K562 (cell line): Measurements from ENCODE around the gene ZNF628. TPM values are rescaled to one million over a fixed set of nuclear protein-coding genes. Genes with fewer than 3 reads are reported as not detected.

ENCODE experiments used
- ATAC-seq: fragments of 200-7000 bp; cut with Tn5 transposase; 3 replicates; pipeline ENCODE4 v1.9.1; 2020; ENCODE audit warnings: moderate library complexity
- Bru-seq: library from RNA; stranded (reverse); fragments of 400-500 nt; gene quantifications from one replicate; lab custom pipeline; 2021; lab: Mats Ljungman, UMichigan
- BruChase-seq, 2 experiments: library from RNA; stranded (reverse); fragments of 400-500 nt; gene quantifications; one replicate each; lab custom pipeline; 2021; lab: Mats Ljungman, UMichigan
- BruUV-seq: library from RNA; stranded (reverse); fragments of 400-500 nt; replicated peaks from 2 replicates; lab custom pipeline; 2021; lab: Mats Ljungman, UMichigan
- CTCF ChIA-PET: fragments of 300-600 bp; formaldehyde crosslinking; extraction: SDS; loops from one replicate; lab custom pipeline; 2021; ENCODE audit warnings: low intra/inter-chr PET ratio; lab: Yijun Ruan, JAX
- POLR2A ChIA-PET: fragments of 300-600, 350-650 bp; sonication (Branson Sonifier 250); formaldehyde crosslinking; extraction: SDS; loops from one replicate; lab custom pipeline; 2021; ENCODE audit warnings: antibody characterized with exemption, inconsistent platforms; lab: Yijun Ruan, JAX
- DNase-seq, 4 experiments: peaks; one replicate each; pipeline versions ENCODE4 v3.0.0 to v3.0.0-alpha.2; 2011 to 2018; ENCODE audit warnings: low spot score in 3 of 4, mixed read lengths in 3 of 4; ENCODE audit errors: extremely low read depth in 1 of 4
- FAIRE-seq: peaks from 2 replicates; lab custom pipeline; 2011; peaks lifted over from hg19 to GRCh38; lab: Jason Lieb, UNC
- H2AFZ ChIP-seq: 2 replicates; pipeline ENCODE4 v1.6.0; 2011; ENCODE audit warnings: low read depth, low read length, control low read depth, inconsistent platforms
- H3K27ac ChIP-seq: fragments of 200-600 bp; 3 replicates; pipeline ENCODE4 v1.8.0; 2011; ENCODE audit warnings: low read depth, mild to moderate bottlenecking, control low read depth, inconsistent platforms, low read length, moderate library complexity, mixed read lengths; ENCODE audit errors: extremely low read depth
- H3K27me3 ChIP-seq, 2 experiments: fragments of 300-600 bp in 1 of 2; 2 replicates in 1 of 2; 3 replicates in 1 of 2; pipeline versions ENCODE4 v1.6.0 to v1.8.0; 2011; ENCODE audit warnings: inconsistent platforms in 2 of 2, low read length in 2 of 2, mild to moderate bottlenecking in 1 of 2, mixed read lengths in 1 of 2, moderate library complexity in 1 of 2; ENCODE audit not compliant: control insufficient read depth in 2 of 2, insufficient read depth in 2 of 2
- H3K36me3 ChIP-seq: fragments of 300-600 bp; 3 replicates; pipeline ENCODE4 v1.8.0; 2011; ENCODE audit warnings: mild to moderate bottlenecking, low read length, inconsistent platforms; ENCODE audit not compliant: control insufficient read depth, insufficient read depth
- H3K4me1 ChIP-seq, 2 experiments: fragments of 200-600 bp in 1 of 2; replicated peaks in 1 of 2; 2 replicates in 1 of 2; 3 replicates in 1 of 2; pipeline versions ENCODE4 v1.5.1 to v1.8.0; 2011; ENCODE audit warnings: inconsistent platforms in 2 of 2, low read length in 2 of 2, mild to moderate bottlenecking in 1 of 2, mixed read lengths in 1 of 2, moderate library complexity in 1 of 2; ENCODE audit not compliant: control insufficient read depth in 2 of 2, insufficient read depth in 2 of 2
- H3K4me2 ChIP-seq: 2 replicates; pipeline ENCODE4 v1.6.1; 2011; ENCODE audit warnings: low read length, control low read depth, inconsistent platforms, mixed read lengths; ENCODE audit not compliant: insufficient read depth
- H3K4me3 ChIP-seq: fragments of 200-600 bp; sonication (generic), shearing (Covaris generic); 2 replicates; pipeline ENCODE4 v1.5.1; 2016; ENCODE audit warnings: control low read depth, inconsistent platforms
- H3K79me2 ChIP-seq: fragments of 200-600 bp; 3 replicates; pipeline ENCODE4 v1.8.0; 2011; ENCODE audit warnings: low read length, inconsistent platforms; ENCODE audit not compliant: control insufficient read depth, insufficient read depth
- H3K9ac ChIP-seq, 2 experiments: 2 replicates each; pipeline versions ENCODE4 v1.6.0 to v1.6.1; 2011; ENCODE audit warnings: low read depth in 2 of 2, low read length in 2 of 2, control low read depth in 1 of 2, inconsistent platforms in 1 of 2, mild to moderate bottlenecking in 1 of 2, mixed read lengths in 1 of 2; ENCODE audit not compliant: insufficient read depth in 1 of 2
- H3K9me1 ChIP-seq: one replicate; pipeline ENCODE4 v1.6.0; 2011; ENCODE audit warnings: inconsistent platforms, mild to moderate bottlenecking, low read length, moderate library complexity; ENCODE audit not compliant: control insufficient read depth, insufficient read depth
- H3K9me3 ChIP-seq: replicated peaks from 2 replicates; pipeline ENCODE4 v1.5.1; 2011; ENCODE audit warnings: low read depth, low read length, inconsistent platforms; ENCODE audit not compliant: control insufficient read depth, insufficient read depth
- H4K20me1 ChIP-seq: replicated peaks from 2 replicates; pipeline ENCODE4 v1.6.1; 2011; ENCODE audit warnings: low read length, inconsistent platforms, mixed read lengths; ENCODE audit not compliant: control insufficient read depth, insufficient read depth
- CSDE1 ChIP-seq, 2 experiments: fragments of 450-650 bp; IDR thresholded peaks; 2 replicates each; pipeline ENCODE4 v1.6.1; 2016; ENCODE audit warnings: mild to moderate bottlenecking in 1 of 2
- DIDO1 ChIP-seq: fragments of 450-650 bp; IDR thresholded peaks from 2 replicates; pipeline ENCODE4 v1.6.1; 2016; ENCODE audit warnings: low read depth, missing biosample characterization, missing genetic modification characterization
- EHMT2 ChIP-seq: fragments of 450-650 bp; IDR thresholded peaks from 2 replicates; pipeline ENCODE4 v1.6.1; 2018; ENCODE audit warnings: antibody characterized with exemption
- RCOR1 ChIP-seq, 2 experiments: IDR thresholded peaks; 2 replicates each; pipeline ENCODE4 v1.6.1; 2012; ENCODE audit warnings: low read depth in 2 of 2, low read length in 2 of 2, borderline replicate concordance in 1 of 2, improper control_type of control experiment in 1 of 2
- STAT5B ChIP-seq: fragments of 250-450 bp; sonication (Bioruptor Pico); IDR thresholded peaks from 2 replicates; pipeline ENCODE4 v1.8.0; 2021; ENCODE audit warnings: mild to moderate bottlenecking, inconsistent platforms
- ZNF175 ChIP-seq: fragments of 200-800 bp; sonication (Bioruptor generic); IDR thresholded peaks from 2 replicates; pipeline ENCODE4 v1.6.1; 2016; ENCODE audit warnings: low read depth, mild to moderate bottlenecking, missing genetic modification characterization, missing compliant biosample characterization
- ZNF589 ChIP-seq: fragments of 200-800 bp; sonication (Bioruptor generic); IDR thresholded peaks from 2 replicates; pipeline ENCODE4 v1.6.1; 2016; ENCODE audit warnings: low read depth, missing genetic modification characterization, missing compliant biosample characterization
- WGBS: fragments of 100-300 bp; shearing (Covaris generic); methylation state at CpG from one replicate; pipeline ENCODE4 v1.1.6; 2016; ENCODE audit warnings: low coverage, mixed read lengths; ENCODE audit not compliant: insufficient coverage; ENCODE audit errors: missing lambda C conversion rate; 5-methylcytosine and 5-hydroxymethylcytosine counted together
- in situ Hi-C: fragments of 300-500 bp; cut with MboI; formaldehyde crosslinking; loops from 4 replicates; pipeline ENCODE4 v1.15.0; 2018; ENCODE audit warnings: inconsistent platforms, mixed read lengths
- intact Hi-C: fragments of 100-400 bp; cut with micrococcal nuclease; formaldehyde crosslinking; loops from 2 replicates; pipeline ENCODE4 v1.14.2; 2022
- long read RNA-seq, 3 experiments: library from polyadenylated mRNA in 2 of 3; library from RNA in 1 of 3; unstranded in 2 of 3; stranded (forward) in 1 of 3; transcript quantifications; one replicate each; pipeline ENCODE4 v2.0.0, GENCODE V29; 2019 to 2022
- polyA minus RNA-seq, 3 experiments: library from RNA; depleted of rRNA, polyadenylated mRNA; stranded (reverse); fragments of >200 nt; gene quantifications; 2 replicates each; pipeline ENCODE4 v1.2.3, GENCODE V29; 2011
- polyA plus RNA-seq, 8 experiments: library from polyadenylated mRNA; depleted of rRNA in 4 of 8; stranded (reverse) in 5 of 8; unstranded in 3 of 8; fragments of >200 nt; fragmentation: Nextera tagmentation in 2 of 8; fragmentation: Illumina TruSeq in 1 of 8; extraction: Ambion mirVana in 2 of 8; extraction: Trizol in 1 of 8; gene quantifications; 2 replicates each; pipeline versions ENCODE4 v1.2.1 to v1.2.3, GENCODE V29; 2011 to 2014; ENCODE audit warnings: inconsistent platforms in 1 of 8, missing spikeins in 1 of 8
- total RNA-seq, 7 experiments: library from RNA; depleted of rRNA in 6 of 7; stranded (reverse); fragments of >200 nt in 6 of 7; fragmentation: Illumina TruSeq in 2 of 7; extraction: Trizol in 2 of 7; gene quantifications; 2 replicates each; pipeline versions ENCODE4 v1.2.1 to v1.2.3, GENCODE V29; 2011 to 2021; ENCODE audit warnings: low replicate concordance in 1 of 7
- TF ChIP-seq, protein P1 (sequence below): fragments of 450-650 bp; IDR thresholded peaks from 2 replicates; pipeline ENCODE4 v1.6.1; 2017; ENCODE audit warnings: antibody characterized with exemption, mild to moderate bottlenecking
- TF ChIP-seq, protein P2 (sequence below): sonication (generic); formaldehyde crosslinking; IDR thresholded peaks from 2 replicates; pipeline ENCODE4 v1.8.0; 2022; ENCODE audit warnings: missing genetic modification reagents, mild to moderate bottlenecking, borderline replicate concordance

ZNF628 gene
- total RNA-seq (2011; cell fraction: chromatin; rRNA removed; ENCODE audit: low replicate concordance): 2.3 and 4.5 TPM in 2 replicates
- total RNA-seq (2011; cell fraction: nucleolus; rRNA removed): 5.5 and 6.2 TPM in 2 replicates
- total RNA-seq (2011; cell fraction: nucleoplasm; rRNA removed): 2.3 and 2.4 TPM in 2 replicates
- total RNA-seq (2014; rRNA removed) (3.7 and 5.7 TPM in 2 replicates), total RNA-seq (2014; rRNA removed; fragmentation: Illumina TruSeq; extraction: Trizol) (not detected in 2 replicates), total RNA-seq (2015; rRNA removed; fragmentation: Illumina TruSeq; extraction: Trizol) (0.76 and 1.5 TPM in 2 replicates), total RNA-seq (2021) (12.9 and 13.6 TPM in 2 replicates), polyA plus RNA-seq (2011; rRNA removed) (0.18 and 0.37 TPM in 2 replicates), polyA plus RNA-seq (2014; fragmentation: Illumina TruSeq; extraction: Trizol) (0.13 and 1.1 TPM in 2 replicates), polyA plus RNA-seq (2014; fragmentation: Nextera tagmentation; extraction: Ambion mirVana) (not detected), polyA plus RNA-seq (2014; rRNA removed) (3.7 and 6.4 TPM in 2 replicates), polyA minus RNA-seq (2011; rRNA and poly(A)+ RNA removed) (0.18 and 0.21 TPM in 2 replicates), Bru-seq, nascent RNA (percentile 73 among the genes with signal in this experiment), BruChase-seq, experiment 1, labeled RNA remaining after a 2-hour chase (percentile 63 among the genes with signal in this experiment), BruChase-seq, experiment 2, labeled RNA remaining after a 6-hour chase (percentile 59 among the genes with signal in this experiment)
- polyA plus RNA-seq (2011; cell fraction: cytosol; rRNA removed): 0.28 and 1.3 TPM in 2 replicates
- polyA plus RNA-seq (2011; cell fraction: nucleus; rRNA removed): 1.6 and 3.0 TPM in 2 replicates
- polyA plus RNA-seq (2012): 6.5 and 9.2 TPM in 2 replicates
- 3.8 and 5.5 TPM in 2 replicates for polyA minus RNA-seq (2011; cell fraction: cytosol; rRNA and poly(A)+ RNA removed)
- polyA minus RNA-seq (2011; cell fraction: nucleus; rRNA and poly(A)+ RNA removed): 1.9 and 2.0 TPM in 2 replicates
- long read RNA-seq, experiment 1, transcript ZNF628-201 (1 exons, 3,177 nt): major isoform, 50 of 51 reads
- long read RNA-seq, experiment 1, partial matches to known transcripts: 0 of 51 reads
- long read RNA-seq, experiment 1, other reads (novel, unspliced or antisense): 1 of 51 reads
- long read RNA-seq, experiment 2, transcript ZNF628-201 (1 exons, 3,177 nt): major isoform, 12 of 17 reads
- long read RNA-seq, experiment 2, transcript ZNF628-202 (2 exons, 472 nt): minor isoform, 5 of 17 reads
- long read RNA-seq, experiment 2, partial matches to known transcripts: 0 of 17 reads
- long read RNA-seq, experiment 2, other reads (novel, unspliced or antisense): 0 of 17 reads
- long read RNA-seq, experiment 3: 0 reads

DNA sequence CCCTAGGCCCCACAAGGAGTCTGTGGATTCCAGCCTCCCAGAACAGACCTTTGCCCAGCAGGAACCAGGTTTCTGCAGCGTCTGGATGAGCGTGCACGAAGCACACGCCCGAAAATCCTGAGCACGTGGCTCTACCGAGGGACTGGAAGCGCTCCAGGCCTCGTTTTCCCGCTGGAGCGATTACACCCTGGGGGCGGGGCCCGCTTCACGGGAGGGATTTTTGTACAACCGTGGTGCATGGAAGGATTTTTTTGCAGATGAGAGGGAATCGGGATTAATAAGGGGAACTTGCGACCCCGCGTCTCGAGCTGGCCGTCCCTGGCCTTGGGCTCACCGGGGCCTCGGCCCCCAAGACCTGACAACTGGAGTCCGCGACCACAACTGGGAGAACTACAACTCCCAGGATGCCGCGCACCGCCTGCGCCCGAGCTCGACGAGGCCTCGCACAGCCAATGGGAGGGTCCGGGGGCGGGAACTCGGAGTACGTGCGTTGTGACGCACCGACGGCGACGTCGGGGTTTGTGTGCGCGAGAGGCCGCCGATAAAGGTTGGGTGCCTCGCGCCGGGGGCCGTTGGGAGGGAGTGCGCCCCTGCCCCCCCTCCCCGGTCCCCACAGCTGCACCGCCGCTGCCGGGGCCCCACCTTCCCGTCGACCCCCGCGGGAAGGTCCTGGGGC lies at the start of gene ZNF628:
Gene ZNF628, plus strand, starts transcription at position 518 of the 676 bp plus-strand sequence. CDS start 3,294 bp downstream, outside the sequence.
- Histone ChIP-seq H3K36me3 (peaks cover 8% of the 10 kb centered on the region), H3K9me3 (no peaks in the 10 kb centered on the region), H4K20me1 (no peaks in the 10 kb centered on the region), H3K27me3 (no peaks in the 10 kb centered on the region), H3K27ac (peak within 1 kb of the TSS; percentile 77), H3K4me2 (peak within 1 kb of the TSS; percentile 92), H3K4me1 (peaks cover 27 to 57% of the 10 kb centered on the region in 2 experiments), H3K9ac (peak within 1 kb of the TSS; percentile 75 to 86), H3K79me2 (peaks cover 20% of the 10 kb centered on the region), H2AFZ (peak within 1 kb of the TSS; percentile 93), H3K4me3 (peak within 1 kb of the TSS; percentile 61), H3K9me1 (no peaks in the 10 kb centered on the region)
- ChIA-PET POLR2A (interaction anchor here (0.6 to 3.2 kb wide), 15 partner anchors 9 to 1875 kb away, joined by 3 to 30 read pairs (median 3); partner anchors contain the start of genes ISOC2, NAT14 and UBE2S), CTCF (no interaction called here)
- 0% methylated on average over 35 of the region's 61 CpGs for WGBS
- DNase-seq: peak; percentile 92 to 100 (median 94)
- intact Hi-C loops: no loop called here
- in situ Hi-C loops: no loop called here
- BruUV-seq: TSS peak; percentile 77
- ATAC-seq: peak; percentile 95
- FAIRE-seq: peak; percentile 89
- TF ChIP-seq ZNF589 (CRISPR knock-in tag) (peak; percentile 86; the same call in 1 of the 2 replicates), EHMT2 (no peak), ZNF175 (CRISPR knock-in tag) (0 out of 2 replicates have a peak, but pooled peaks have one; percentile 44), DIDO1 (tag) (peak; percentile 21; the same call in 1 of the 2 replicates), RCOR1 (IDR thresholded peaks at IDR 0.05; ENCODE audit: borderline replicate concordance in 1 of 2, low read depth in 2 of 2, low read length in 2 of 2) (no peak; a peak in 2 of 4 replicates), CSDE1 (IDR thresholded peaks at IDR 0.05) (peak in 1 of 2 experiments; percentile 65; a peak in 1 of 4 replicates), STAT5B (CRISPR knock-in tag) (no peak)
- TF ChIP-seq, protein P1, sequence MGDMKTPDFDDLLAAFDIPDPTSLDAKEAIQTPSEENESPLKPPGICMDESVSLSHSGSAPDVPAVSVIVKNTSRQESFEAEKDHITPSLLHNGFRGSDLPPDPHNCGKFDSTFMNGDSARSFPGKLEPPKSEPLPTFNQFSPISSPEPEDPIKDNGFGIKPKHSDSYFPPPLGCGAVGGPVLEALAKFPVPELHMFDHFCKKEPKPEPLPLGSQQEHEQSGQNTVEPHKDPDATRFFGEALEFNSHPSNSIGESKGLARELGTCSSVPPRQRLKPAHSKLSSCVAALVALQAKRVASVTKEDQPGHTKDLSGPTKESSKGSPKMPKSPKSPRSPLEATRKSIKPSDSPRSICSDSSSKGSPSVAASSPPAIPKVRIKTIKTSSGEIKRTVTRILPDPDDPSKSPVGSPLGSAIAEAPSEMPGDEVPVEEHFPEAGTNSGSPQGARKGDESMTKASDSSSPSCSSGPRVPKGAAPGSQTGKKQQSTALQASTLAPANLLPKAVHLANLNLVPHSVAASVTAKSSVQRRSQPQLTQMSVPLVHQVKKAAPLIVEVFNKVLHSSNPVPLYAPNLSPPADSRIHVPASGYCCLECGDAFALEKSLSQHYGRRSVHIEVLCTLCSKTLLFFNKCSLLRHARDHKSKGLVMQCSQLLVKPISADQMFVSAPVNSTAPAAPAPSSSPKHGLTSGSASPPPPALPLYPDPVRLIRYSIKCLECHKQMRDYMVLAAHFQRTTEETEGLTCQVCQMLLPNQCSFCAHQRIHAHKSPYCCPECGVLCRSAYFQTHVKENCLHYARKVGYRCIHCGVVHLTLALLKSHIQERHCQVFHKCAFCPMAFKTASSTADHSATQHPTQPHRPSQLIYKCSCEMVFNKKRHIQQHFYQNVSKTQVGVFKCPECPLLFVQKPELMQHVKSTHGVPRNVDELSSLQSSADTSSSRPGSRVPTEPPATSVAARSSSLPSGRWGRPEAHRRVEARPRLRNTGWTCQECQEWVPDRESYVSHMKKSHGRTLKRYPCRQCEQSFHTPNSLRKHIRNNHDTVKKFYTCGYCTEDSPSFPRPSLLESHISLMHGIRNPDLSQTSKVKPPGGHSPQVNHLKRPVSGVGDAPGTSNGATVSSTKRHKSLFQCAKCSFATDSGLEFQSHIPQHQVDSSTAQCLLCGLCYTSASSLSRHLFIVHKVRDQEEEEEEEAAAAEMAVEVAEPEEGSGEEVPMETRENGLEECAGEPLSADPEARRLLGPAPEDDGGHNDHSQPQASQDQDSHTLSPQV: peak; percentile 97
- TF ChIP-seq, protein P2, sequence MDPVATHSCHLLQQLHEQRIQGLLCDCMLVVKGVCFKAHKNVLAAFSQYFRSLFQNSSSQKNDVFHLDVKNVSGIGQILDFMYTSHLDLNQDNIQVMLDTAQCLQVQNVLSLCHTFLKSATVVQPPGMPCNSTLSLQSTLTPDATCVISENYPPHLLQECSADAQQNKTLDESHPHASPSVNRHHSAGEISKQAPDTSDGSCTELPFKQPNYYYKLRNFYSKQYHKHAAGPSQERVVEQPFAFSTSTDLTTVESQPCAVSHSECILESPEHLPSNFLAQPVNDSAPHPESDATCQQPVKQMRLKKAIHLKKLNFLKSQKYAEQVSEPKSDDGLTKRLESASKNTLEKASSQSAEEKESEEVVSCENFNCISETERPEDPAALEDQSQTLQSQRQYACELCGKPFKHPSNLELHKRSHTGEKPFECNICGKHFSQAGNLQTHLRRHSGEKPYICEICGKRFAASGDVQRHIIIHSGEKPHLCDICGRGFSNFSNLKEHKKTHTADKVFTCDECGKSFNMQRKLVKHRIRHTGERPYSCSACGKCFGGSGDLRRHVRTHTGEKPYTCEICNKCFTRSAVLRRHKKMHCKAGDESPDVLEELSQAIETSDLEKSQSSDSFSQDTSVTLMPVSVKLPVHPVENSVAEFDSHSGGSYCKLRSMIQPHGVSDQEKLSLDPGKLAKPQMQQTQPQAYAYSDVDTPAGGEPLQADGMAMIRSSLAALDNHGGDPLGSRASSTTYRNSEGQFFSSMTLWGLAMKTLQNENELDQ: 0 out of 2 replicates have a peak, but pooled peaks have one; percentile 63
